Astrocyte (in vitro differentiated cells and primary cell): ENCODE measurements around the gene AFM. TPM values are rescaled to one million over a fixed set of nuclear protein-coding genes. Genes with fewer than 3 reads are reported as not detected.

Experiments
- DNase-seq: peaks from one replicate; pipeline ENCODE4 v3.0.0-alpha.2; 2010; ENCODE audit warnings: low read depth
- FAIRE-seq: peaks from 2 replicates; lab custom pipeline; 2011; peaks lifted over from hg19 to GRCh38; lab: Jason Lieb, UNC
- H2AFZ ChIP-seq: 2 replicates; pipeline ENCODE4 v1.6.0; 2012; ENCODE audit warnings: low read depth, low read length, inconsistent platforms
- H3K27ac ChIP-seq: 2 replicates; pipeline ENCODE4 v1.5.1; 2011; ENCODE audit warnings: low read depth, low read length, inconsistent platforms
- H3K27me3 ChIP-seq: 2 replicates; pipeline ENCODE4 v1.6.0; 2011; ENCODE audit warnings: low read length, inconsistent platforms; ENCODE audit not compliant: insufficient read depth
- H3K36me3 ChIP-seq: 2 replicates; pipeline ENCODE4 v1.5.1; 2011; ENCODE audit warnings: low read length, inconsistent platforms; ENCODE audit not compliant: insufficient read depth
- H3K4me1 ChIP-seq: 2 replicates; pipeline ENCODE4 v1.5.1; 2011; ENCODE audit warnings: low read length, inconsistent platforms; ENCODE audit not compliant: insufficient read depth
- H3K4me2 ChIP-seq: 2 replicates; pipeline ENCODE4 v1.6.0; 2012; ENCODE audit warnings: low read length, inconsistent platforms
- H3K4me3 ChIP-seq: 2 replicates; pipeline ENCODE4 v1.5.1; 2011; ENCODE audit warnings: low read depth, mild to moderate bottlenecking, low read length, inconsistent platforms; ENCODE audit not compliant: insufficient read depth
- H3K79me2 ChIP-seq: 2 replicates; pipeline ENCODE4 v1.6.0; 2012; ENCODE audit warnings: mild to moderate bottlenecking, low read length, inconsistent platforms; ENCODE audit not compliant: insufficient read depth
- H3K9ac ChIP-seq: 2 replicates; pipeline ENCODE4 v1.6.0; 2012; ENCODE audit warnings: mild to moderate bottlenecking, low read length, inconsistent platforms
- H3K9me3 ChIP-seq: 2 replicates; pipeline ENCODE4 v1.5.1; 2012; ENCODE audit warnings: low read depth, mild to moderate bottlenecking, low read length, inconsistent platforms; ENCODE audit not compliant: insufficient read depth
- H4K20me1 ChIP-seq: 2 replicates; pipeline ENCODE4 v1.6.0; 2012; ENCODE audit warnings: low read length, inconsistent platforms; ENCODE audit not compliant: insufficient read depth
- H3K27ac Mint-ChIP-seq: one replicate; pipeline ENCODE4 v1.8.0; 2021; ENCODE audit warnings: mild to moderate bottlenecking, mixed read lengths; ENCODE audit not compliant: unreplicated experiment
- H3K27me3 Mint-ChIP-seq: one replicate; pipeline ENCODE4 v1.8.0; 2021; ENCODE audit warnings: low read depth, mixed read lengths; ENCODE audit not compliant: unreplicated experiment
- H3K36me3 Mint-ChIP-seq: one replicate; pipeline ENCODE4 v1.8.0; 2021; ENCODE audit warnings: low read depth, mixed read lengths; ENCODE audit not compliant: unreplicated experiment
- H3K4me1 Mint-ChIP-seq: one replicate; pipeline ENCODE4 v1.8.0; 2021; ENCODE audit warnings: low read depth, mixed read lengths; ENCODE audit not compliant: unreplicated experiment
- H3K4me3 Mint-ChIP-seq: one replicate; pipeline ENCODE4 v1.8.0; 2021; ENCODE audit warnings: mild to moderate bottlenecking, moderate library complexity, mixed read lengths; ENCODE audit not compliant: unreplicated experiment
- H3K9me3 Mint-ChIP-seq: one replicate; pipeline ENCODE4 v1.8.0; 2021; ENCODE audit warnings: mild to moderate bottlenecking, mixed read lengths; ENCODE audit not compliant: unreplicated experiment
- EZH2 ChIP-seq: IDR thresholded peaks from 2 replicates; pipeline ENCODE4 v1.6.1; 2012; ENCODE audit warnings: mild to moderate bottlenecking, low read length, inconsistent platforms; ENCODE audit not compliant: insufficient read depth
- total RNA-seq: library from RNA; stranded (reverse); gene quantifications from 2 replicates; pipeline ENCODE4 v1.2.1, GENCODE V29; 2021
- TF ChIP-seq, protein P1 (sequence below): IDR thresholded peaks from 2 replicates; pipeline ENCODE4 v1.5.1; 2011; ENCODE audit warnings: low read depth, mild to moderate bottlenecking, inconsistent platforms, low read length, moderate library complexity; ENCODE audit not compliant: insufficient read depth

The AFM gene
- total RNA-seq, 1 donor from 2014 or later, result not detected

DNA sequence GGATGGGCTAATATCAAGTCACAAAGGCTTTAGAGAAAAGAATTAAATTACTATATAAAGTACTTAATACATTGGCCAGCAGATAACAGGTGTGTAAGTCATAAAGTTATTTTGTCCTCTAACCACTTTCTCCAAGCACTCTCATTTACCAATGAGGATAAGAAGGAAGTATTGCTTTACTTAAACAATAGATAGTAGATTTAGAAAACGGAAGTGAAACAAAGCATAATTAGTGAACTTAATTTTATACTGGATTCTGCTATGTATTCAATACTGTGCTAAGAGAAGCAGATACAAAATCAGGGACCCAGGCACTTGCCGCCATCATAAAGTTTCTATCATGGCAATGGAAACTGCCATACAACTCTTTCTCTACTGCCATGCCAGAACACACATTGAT is 24.0 kb downstream of the AFM start:
- no peaks in the 10 kb centered on the region for H3K9me3 Mint-ChIP-seq
- Histone ChIP-seq H2AFZ (no peak overlapping the region), H3K9me3 (no peaks in the 10 kb centered on the region), H3K4me1 (no peaks in the 10 kb centered on the region), H3K4me2 (no peak overlapping the region), H3K9ac (no peak overlapping the region), H3K79me2 (no peaks in the 10 kb centered on the region), H3K27me3 (no peaks in the 10 kb centered on the region), H3K36me3 (no peaks in the 10 kb centered on the region), H4K20me1 (no peaks in the 10 kb centered on the region), H3K4me3 (no peak overlapping the region), H3K27ac (no peak overlapping the region)
- no peak for TF ChIP-seq EZH2
- TF ChIP-seq, protein P1, sequence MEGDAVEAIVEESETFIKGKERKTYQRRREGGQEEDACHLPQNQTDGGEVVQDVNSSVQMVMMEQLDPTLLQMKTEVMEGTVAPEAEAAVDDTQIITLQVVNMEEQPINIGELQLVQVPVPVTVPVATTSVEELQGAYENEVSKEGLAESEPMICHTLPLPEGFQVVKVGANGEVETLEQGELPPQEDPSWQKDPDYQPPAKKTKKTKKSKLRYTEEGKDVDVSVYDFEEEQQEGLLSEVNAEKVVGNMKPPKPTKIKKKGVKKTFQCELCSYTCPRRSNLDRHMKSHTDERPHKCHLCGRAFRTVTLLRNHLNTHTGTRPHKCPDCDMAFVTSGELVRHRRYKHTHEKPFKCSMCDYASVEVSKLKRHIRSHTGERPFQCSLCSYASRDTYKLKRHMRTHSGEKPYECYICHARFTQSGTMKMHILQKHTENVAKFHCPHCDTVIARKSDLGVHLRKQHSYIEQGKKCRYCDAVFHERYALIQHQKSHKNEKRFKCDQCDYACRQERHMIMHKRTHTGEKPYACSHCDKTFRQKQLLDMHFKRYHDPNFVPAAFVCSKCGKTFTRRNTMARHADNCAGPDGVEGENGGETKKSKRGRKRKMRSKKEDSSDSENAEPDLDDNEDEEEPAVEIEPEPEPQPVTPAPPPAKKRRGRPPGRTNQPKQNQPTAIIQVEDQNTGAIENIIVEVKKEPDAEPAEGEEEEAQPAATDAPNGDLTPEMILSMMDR, result no peak
- no peaks in the 10 kb centered on the region for H3K36me3 Mint-ChIP-seq
- DNase-seq (no peak), FAIRE-seq (no peak)
- no peak overlapping the region for H3K27ac Mint-ChIP-seq
- no peaks in the 10 kb centered on the region for H3K27me3 Mint-ChIP-seq
- H3K4me3 Mint-ChIP-seq, result no peak overlapping the region
- no peaks in the 10 kb centered on the region for H3K4me1 Mint-ChIP-seq

DNA sequence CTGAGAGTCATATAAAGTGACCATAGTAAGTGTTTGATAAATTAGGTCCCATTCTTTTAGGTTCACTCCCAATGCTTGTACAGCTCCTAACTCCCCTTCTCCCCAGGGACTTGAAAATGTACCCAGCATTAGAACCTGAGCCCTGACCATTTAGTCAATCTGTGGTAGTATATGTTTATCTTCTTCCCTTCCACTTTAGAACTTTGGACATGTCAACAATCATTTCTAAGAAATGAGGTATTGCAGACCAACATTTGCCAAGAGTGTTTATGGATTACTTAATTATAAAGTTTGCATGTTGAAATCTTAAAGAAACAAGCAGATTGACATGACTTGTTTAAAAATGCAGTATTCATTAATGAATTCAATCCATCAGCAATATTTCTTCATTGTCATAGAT is 26.0 kb downstream of the AFM start:
- no peak overlapping the region for H3K27ac Mint-ChIP-seq
- no peaks in the 10 kb centered on the region for H3K9me3 Mint-ChIP-seq
- no peaks in the 10 kb centered on the region for H3K79me2 ChIP-seq
- TF ChIP-seq, protein P1, result no peak
- no peak for TF ChIP-seq EZH2
- no peaks in the 10 kb centered on the region for H3K4me1 ChIP-seq
- H3K9ac ChIP-seq, result no peak overlapping the region
- FAIRE-seq (no peak), DNase-seq (no peak)
- no peaks in the 10 kb centered on the region for H3K36me3 Mint-ChIP-seq
- no peak overlapping the region for H3K4me3 ChIP-seq
- no peak overlapping the region for H2AFZ ChIP-seq
- H4K20me1 ChIP-seq, result no peaks in the 10 kb centered on the region
- no peak overlapping the region for H3K4me3 Mint-ChIP-seq
- H3K9me3 ChIP-seq, result no peaks in the 10 kb centered on the region
- H3K27me3 ChIP-seq, result no peaks in the 10 kb centered on the region
- no peaks in the 10 kb centered on the region for H3K27me3 Mint-ChIP-seq
- no peak overlapping the region for H3K27ac ChIP-seq
- H3K36me3 ChIP-seq, result no peaks in the 10 kb centered on the region
- H3K4me2 ChIP-seq, result no peak overlapping the region
- H3K4me1 Mint-ChIP-seq, result no peaks in the 10 kb centered on the region

DNA sequence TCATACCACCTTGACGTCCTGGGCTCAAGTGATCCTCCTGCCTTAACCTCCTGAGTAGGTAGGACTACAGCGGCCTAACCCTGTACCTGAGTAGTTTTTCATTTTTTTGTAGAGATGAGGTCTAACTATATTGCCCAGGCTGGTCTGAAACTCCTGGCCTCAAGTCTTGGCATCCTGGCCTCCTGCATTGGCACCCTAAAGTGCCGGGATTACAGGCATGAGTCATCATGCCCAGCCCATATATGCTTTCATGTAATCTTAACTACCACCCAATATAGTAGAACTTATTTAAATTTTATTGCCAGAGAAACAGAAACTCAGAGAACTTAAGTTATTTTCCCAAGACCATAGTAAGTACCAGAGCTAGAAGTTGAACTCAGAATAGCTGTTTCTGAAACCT is 27.1 kb downstream of the AFM start:
- no peaks in the 10 kb centered on the region for H3K79me2 ChIP-seq
- no peak for DNase-seq
- H3K36me3 ChIP-seq, result no peaks in the 10 kb centered on the region
- no peak for TF ChIP-seq EZH2
- TF ChIP-seq, protein P1, result no peak
- no peaks in the 10 kb centered on the region for H3K4me1 ChIP-seq
- no peak for FAIRE-seq
- Mint-ChIP-seq H3K4me3 (no peak overlapping the region), H3K27me3 (no peaks in the 10 kb centered on the region), H3K27ac (no peak overlapping the region), H3K9me3 (no peaks in the 10 kb centered on the region), H3K36me3 (no peaks in the 10 kb centered on the region), H3K4me1 (no peaks in the 10 kb centered on the region)
- no peak overlapping the region for H3K27ac ChIP-seq
- no peak overlapping the region for H3K9ac ChIP-seq
- H2AFZ ChIP-seq, result no peak overlapping the region
- no peaks in the 10 kb centered on the region for H3K27me3 ChIP-seq
- H3K9me3 ChIP-seq, result no peaks in the 10 kb centered on the region
- no peak overlapping the region for H3K4me2 ChIP-seq
- no peak overlapping the region for H3K4me3 ChIP-seq
- H4K20me1 ChIP-seq, result no peaks in the 10 kb centered on the region
